ENCODE data around the gene FAM180B.
"Not testable (repeated sequence)": the region's sequence is repeated elsewhere in the genome, so short reads cannot be mapped to it uniquely, and the experiment has no call there.

The FAM180B gene

GRCh38 chr11:47552566-47553405, 33.7 kb upstream of the FAM180B start, which contains the start of gene CELF1:
Gene CELF1 (minus strand): TSS chr11:47553132. CDS start chr11:47499523, 53,609 bp downstream.
- Histone ChIP-seq H3K9ac (ENCODE audit: low read length) (peak within 1 kb of the TSS; percentile 88), H3K36me3 (ENCODE audit: control insufficient read depth, low read depth, low read length) (peaks cover 4% of the 10 kb centered on the region), H3K27ac (ENCODE audit: low read length) (peak within 1 kb of the TSS; percentile 36), H3K27me3 (ENCODE audit: control insufficient read depth, insufficient read depth, low read length) (no peaks in the 10 kb centered on the region), H3K4me1 (ENCODE audit: control insufficient read depth, low read depth, low read length) (peaks cover 15% of the 10 kb centered on the region), H3K9me3 (ENCODE audit: control insufficient read depth, low read depth, low read length) (no peaks in the 10 kb centered on the region), H3K4me3 (ENCODE audit: low read length) (peak within 1 kb of the TSS; percentile 73)

GRCh38 chr11:47553406-47553743, 33.1 kb upstream of the FAM180B start:
- Histone ChIP-seq H3K36me3 (ENCODE audit: control insufficient read depth, low read depth, low read length) (peaks cover 4% of the 10 kb centered on the region), H3K9me3 (ENCODE audit: control insufficient read depth, low read depth, low read length) (no peaks in the 10 kb centered on the region), H3K4me1 (ENCODE audit: control insufficient read depth, low read depth, low read length) (peaks cover 15% of the 10 kb centered on the region), H3K27me3 (ENCODE audit: control insufficient read depth, insufficient read depth, low read length) (no peaks in the 10 kb centered on the region), H3K4me3 (ENCODE audit: low read length) (peak overlapping the region; percentile 73), H3K9ac (ENCODE audit: low read length) (peak overlapping the region; percentile 55), H3K27ac (ENCODE audit: low read length) (peak overlapping the region; percentile 36)

GRCh38 chr11:47557004-47557403, 29.5 kb upstream of the FAM180B start:
- not testable (repeated sequence) for H3K4me1 ChIP-seq (ENCODE audit: control insufficient read depth, low read depth, low read length); H3K4me3 ChIP-seq (ENCODE audit: low read length); H3K36me3 ChIP-seq (ENCODE audit: control insufficient read depth, low read depth, low read length); H3K27me3 ChIP-seq (ENCODE audit: control insufficient read depth, insufficient read depth, low read length); H3K9ac ChIP-seq (ENCODE audit: low read length); H3K9me3 ChIP-seq (ENCODE audit: control insufficient read depth, low read depth, low read length); H3K27ac ChIP-seq (ENCODE audit: low read length)

- Histone ChIP-seq H3K4me1 (ENCODE audit: control insufficient read depth, low read depth, low read length) (peaks cover 6% of the 10 kb centered on the region), H3K27ac (ENCODE audit: low read length) (no peak overlapping the region), H3K27me3 (ENCODE audit: control insufficient read depth, insufficient read depth, low read length) (no peaks in the 10 kb centered on the region), H3K36me3 (ENCODE audit: control insufficient read depth, low read depth, low read length) (no peaks in the 10 kb centered on the region), H3K9ac (ENCODE audit: low read length) (no peak overlapping the region), H3K9me3 (ENCODE audit: control insufficient read depth, low read depth, low read length) (no peaks in the 10 kb centered on the region), H3K4me3 (ENCODE audit: low read length) (no peak overlapping the region)
These were observed 27.8 kb upstream of the FAM180B start for GRCh38 chr11:47558695-47559094.

GRCh38 chr11:47560426-47560825, 26.1 kb upstream of the FAM180B start:
- no peak overlapping the region for H3K27ac ChIP-seq (ENCODE audit: low read length)
- H3K9ac ChIP-seq (ENCODE audit: low read length) = no peak overlapping the region
- H3K4me3 ChIP-seq (ENCODE audit: low read length) = no peak overlapping the region

GRCh38 chr11:47562393-47562792, 24.1 kb upstream of the FAM180B start:
- H3K27me3 ChIP-seq (ENCODE audit: control insufficient read depth, insufficient read depth, low read length); H3K4me3 ChIP-seq (ENCODE audit: low read length); H3K9ac ChIP-seq (ENCODE audit: low read length); H3K27ac ChIP-seq (ENCODE audit: low read length); H3K9me3 ChIP-seq (ENCODE audit: control insufficient read depth, low read depth, low read length); H3K4me1 ChIP-seq (ENCODE audit: control insufficient read depth, low read depth, low read length); H3K36me3 ChIP-seq (ENCODE audit: control insufficient read depth, low read depth, low read length): not testable (repeated sequence)

More at GRCh38 chr11:47560426-47560825, 26.1 kb upstream of the FAM180B start:
- no peaks in the 10 kb centered on the region for H3K27me3 ChIP-seq (ENCODE audit: control insufficient read depth, insufficient read depth, low read length)
- H3K36me3 ChIP-seq (ENCODE audit: control insufficient read depth, low read depth, low read length) = no peaks in the 10 kb centered on the region
- H3K9me3 ChIP-seq (ENCODE audit: control insufficient read depth, low read depth, low read length) = no peaks in the 10 kb centered on the region
- no peaks in the 10 kb centered on the region for H3K4me1 ChIP-seq (ENCODE audit: control insufficient read depth, low read depth, low read length)

- H3K9ac ChIP-seq (ENCODE audit: low read length); H3K27ac ChIP-seq (ENCODE audit: low read length); H3K4me3 ChIP-seq (ENCODE audit: low read length): not testable (repeated sequence)
These were observed 22.1 kb upstream of the FAM180B start for GRCh38 chr11:47564366-47564765.

GRCh38 chr11:47564933-47565339, 21.5 kb upstream of the FAM180B start:
- Histone ChIP-seq H3K4me3 (ENCODE audit: low read length) (peak overlapping the region; percentile 94), H3K27me3 (ENCODE audit: control insufficient read depth, insufficient read depth, low read length) (no peaks in the 10 kb centered on the region), H3K9ac (ENCODE audit: low read length) (peak overlapping the region; percentile 66), H3K9me3 (ENCODE audit: control insufficient read depth, low read depth, low read length) (no peaks in the 10 kb centered on the region), H3K36me3 (ENCODE audit: control insufficient read depth, low read depth, low read length) (peaks cover 6% of the 10 kb centered on the region), H3K4me1 (ENCODE audit: control insufficient read depth, low read depth, low read length) (no peaks in the 10 kb centered on the region), H3K27ac (ENCODE audit: low read length) (no peak overlapping the region)

More at GRCh38 chr11:47564366-47564765, 22.1 kb upstream of the FAM180B start:
- H3K4me1 ChIP-seq (ENCODE audit: control insufficient read depth, low read depth, low read length); H3K27me3 ChIP-seq (ENCODE audit: control insufficient read depth, insufficient read depth, low read length); H3K9me3 ChIP-seq (ENCODE audit: control insufficient read depth, low read depth, low read length); H3K36me3 ChIP-seq (ENCODE audit: control insufficient read depth, low read depth, low read length): not testable (repeated sequence)

- Histone ChIP-seq H3K4me1 (ENCODE audit: control insufficient read depth, low read depth, low read length) (no peaks in the 10 kb centered on the region), H3K36me3 (ENCODE audit: control insufficient read depth, low read depth, low read length) (peaks cover 11% of the 10 kb centered on the region), H3K9me3 (ENCODE audit: control insufficient read depth, low read depth, low read length) (no peaks in the 10 kb centered on the region), H3K27ac (ENCODE audit: low read length) (peak within 1 kb of the TSS; percentile 67), H3K9ac (ENCODE audit: low read length) (peak within 1 kb of the TSS; percentile 94), H3K4me3 (ENCODE audit: low read length) (peak within 1 kb of the TSS; percentile 94), H3K27me3 (ENCODE audit: control insufficient read depth, insufficient read depth, low read length) (no peaks in the 10 kb centered on the region)
These were observed 20.9 kb upstream of the FAM180B start, which contains the start of gene PTPMT1 for GRCh38 chr11:47565340-47566148. Gene PTPMT1 (plus strand): TSS chr11:47565599. CDS start chr11:47565623, 24 bp downstream.

GRCh38 chr11:47566149-47566698, 20.3 kb upstream of the FAM180B start:
- Histone ChIP-seq H3K4me1 (ENCODE audit: control insufficient read depth, low read depth, low read length) (no peaks in the 10 kb centered on the region), H3K9me3 (ENCODE audit: control insufficient read depth, low read depth, low read length) (no peaks in the 10 kb centered on the region), H3K27ac (ENCODE audit: low read length) (peak overlapping the region; percentile 67), H3K36me3 (ENCODE audit: control insufficient read depth, low read depth, low read length) (peaks cover 18% of the 10 kb centered on the region), H3K9ac (ENCODE audit: low read length) (peak overlapping the region; percentile 94), H3K27me3 (ENCODE audit: control insufficient read depth, insufficient read depth, low read length) (no peaks in the 10 kb centered on the region), H3K4me3 (ENCODE audit: low read length) (peak overlapping the region; percentile 94)

GRCh38 chr11:47569646-47570045, 16.8 kb upstream of the FAM180B start:
- no peaks in the 10 kb centered on the region for H3K4me1 ChIP-seq (ENCODE audit: control insufficient read depth, low read depth, low read length)
- peaks cover 45% of the 10 kb centered on the region for H3K36me3 ChIP-seq (ENCODE audit: control insufficient read depth, low read depth, low read length)
- no peak overlapping the region for H3K4me3 ChIP-seq (ENCODE audit: low read length)
- H3K9me3 ChIP-seq (ENCODE audit: control insufficient read depth, low read depth, low read length) = no peaks in the 10 kb centered on the region
- no peak overlapping the region for H3K27ac ChIP-seq (ENCODE audit: low read length)
- no peaks in the 10 kb centered on the region for H3K27me3 ChIP-seq (ENCODE audit: control insufficient read depth, insufficient read depth, low read length)
- H3K9ac ChIP-seq (ENCODE audit: low read length) = no peak overlapping the region

Measured in iPS-18a (cell line).